Esophagus squamous epithelium (tissue), 4 donors: ENCODE results near the gene CASKIN1.

Source experiments
- CTCF ChIP-seq, 6 experiments: fragments of 450-650 bp in 4 of 6; fragments of 200-600 bp in 2 of 6; sonication (generic) in 2 of 6; IDR thresholded peaks; one replicate each; pipeline ENCODE4 v1.5.1; 2016 to 2019; ENCODE audit warnings: antibody characterized with exemption in 6 of 6, mild to moderate bottlenecking in 4 of 6, moderate library complexity in 4 of 6
- POLR2A ChIP-seq, 4 donors: fragments of 450-650 bp; IDR thresholded peaks; one replicate each; pipeline ENCODE4 v1.6.1; 2017; ENCODE audit warnings: antibody characterized with exemption in 4 of 4, mild to moderate bottlenecking in 4 of 4, moderate library complexity in 3 of 4

GRCh38 chr16:2171601-2172178 is 24.7 kb downstream of the CASKIN1 start:
- no peak for TF ChIP-seq CTCF (IDR thresholded peaks at IDR 0.05)
- no peak for TF ChIP-seq POLR2A (IDR thresholded peaks at IDR 0.05)
